Stimulated activated CD4-positive, alpha-beta T cell treated with anti-CD3 and anti-CD28 coated beads, Interleukin-2, amount 100 ng/mL, for 24 hours (primary cell): Measurements from ENCODE around the gene CAMK1D.

Experiments
- DNase-seq, 2 donors: peaks; one replicate each; pipeline ENCODE4 v3.0.0-alpha.2; 2020

CAMK1D gene

GRCh38 chr10:12667052-12667451 is 317.7 kb downstream of the CAMK1D start:
- no peak for DNase-seq

- no peak for DNase-seq
Observed at GRCh38 chr10:12668634-12669033, 319.3 kb downstream of the CAMK1D start.

GRCh38 chr10:12670004-12670403 is 320.7 kb downstream of the CAMK1D start:
- no peak for DNase-seq

GRCh38 chr10:12675186-12675585 is 325.8 kb downstream of the CAMK1D start:
- DNase-seq = no peak

- DNase-seq = no peak
Observed at GRCh38 chr10:12679636-12680035, 330.3 kb downstream of the CAMK1D start.

GRCh38 chr10:12681252-12681651 is 331.9 kb downstream of the CAMK1D start:
- DNase-seq = no peak

GRCh38 chr10:12684784-12685183 is 335.4 kb downstream of the CAMK1D start:
- DNase-seq = no peak

GRCh38 chr10:12685261-12686058 is 336.1 kb downstream of the CAMK1D start:
- no peak for DNase-seq

GRCh38 chr10:12687996-12688395 is 338.6 kb downstream of the CAMK1D start:
- no peak for DNase-seq

- DNase-seq = no peak
Observed at GRCh38 chr10:12689893-12690292, 340.5 kb downstream of the CAMK1D start.

GRCh38 chr10:12690525-12691126 is 341.3 kb downstream of the CAMK1D start:
- no peak for DNase-seq

- DNase-seq = no peak
Observed at GRCh38 chr10:12691596-12691995, 342.2 kb downstream of the CAMK1D start.

GRCh38 chr10:12697764-12698163 is 348.4 kb downstream of the CAMK1D start:
- DNase-seq = no peak

- no peak for DNase-seq
Observed at GRCh38 chr10:12699258-12699700, 349.9 kb downstream of the CAMK1D start.

- DNase-seq = no peak
Observed at GRCh38 chr10:12699781-12700556, 350.6 kb downstream of the CAMK1D start.

- DNase-seq = no peak
Observed at GRCh38 chr10:12700557-12700874, 351.2 kb downstream of the CAMK1D start.

GRCh38 chr10:12701696-12702095 is 352.3 kb downstream of the CAMK1D start:
- no peak for DNase-seq

- no peak for DNase-seq
Observed at GRCh38 chr10:12702215-12702770, 352.9 kb downstream of the CAMK1D start.

GRCh38 chr10:12703126-12703525 is 353.8 kb downstream of the CAMK1D start:
- no peak for DNase-seq

- no peak for DNase-seq
Observed at GRCh38 chr10:12703813-12704212, 354.5 kb downstream of the CAMK1D start.

GRCh38 chr10:12704488-12704887 is 355.1 kb downstream of the CAMK1D start:
- no peak for DNase-seq

- no peak for DNase-seq
Observed at GRCh38 chr10:12705943-12706342, 356.6 kb downstream of the CAMK1D start.

GRCh38 chr10:12707461-12708185 is 358.3 kb downstream of the CAMK1D start:
- peak; percentile 38 to 41 for DNase-seq
